ENCODE measurements around the gene CHRNA4. TPM values are rescaled to one million over a fixed set of nuclear protein-coding genes. Genes with fewer than 3 reads are reported as not detected.

CHRNA4 gene
- polyA plus RNA-seq, 1 of the 3 experiments (the other 2 are of a cell fraction) = not detected

DNA sequence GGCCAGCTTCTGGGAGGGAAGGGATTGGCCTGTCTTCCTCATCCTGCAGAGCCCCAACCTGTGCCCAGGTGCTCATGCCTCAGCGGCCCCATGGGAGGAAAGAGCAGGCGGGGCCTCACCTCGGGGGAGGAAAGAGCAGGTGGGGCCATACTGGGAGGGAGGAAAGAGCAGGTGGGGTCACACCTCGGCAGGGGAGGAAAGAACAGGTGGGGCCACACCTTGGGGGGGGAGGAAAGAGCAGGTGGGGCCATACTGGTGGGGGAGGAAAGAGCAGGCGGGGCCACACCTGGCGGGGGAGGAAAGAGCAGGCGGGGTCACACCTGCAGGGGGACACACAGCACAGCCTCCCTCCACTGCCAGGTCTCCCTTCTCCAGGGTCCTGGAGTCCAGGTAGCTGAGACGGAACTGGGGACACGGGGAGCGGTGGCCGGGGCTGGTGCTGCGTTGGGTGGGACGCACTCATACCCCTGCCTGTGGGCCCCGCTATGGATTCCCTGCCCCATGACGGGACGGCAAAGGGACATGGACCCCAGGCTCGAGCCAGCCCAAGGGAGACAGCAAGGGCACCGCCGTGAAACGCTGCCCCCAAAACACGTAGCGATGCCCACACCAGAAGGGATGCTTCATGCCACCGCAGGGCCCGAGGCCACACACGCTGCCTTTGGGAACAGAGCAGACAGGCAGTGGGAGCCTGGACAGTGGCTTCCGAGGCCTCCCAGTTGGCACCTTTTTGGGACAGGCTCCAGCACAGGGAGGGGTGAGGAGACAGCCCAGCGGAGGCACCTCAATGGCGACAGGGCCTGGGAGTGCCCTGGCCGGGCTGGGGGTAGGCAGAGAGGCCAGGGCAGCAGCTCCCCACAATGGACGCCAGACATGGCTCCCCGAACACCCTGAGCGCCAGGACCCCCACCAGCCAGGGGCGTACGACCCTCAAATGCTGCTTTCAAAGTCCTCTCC lies 43.3 kb upstream of the CHRNA4 start:
- H3K4me1 ChIP-seq (ENCODE audit: control insufficient read depth in 1 of 2, insufficient read depth in 2 of 2, low read depth in 1 of 2, low read length in 1 of 2) = peaks cover 0 to 38% of the 10 kb centered on the region in 2 experiments; a peak in 1 of 4 replicates
- H3K79me2 ChIP-seq (ENCODE audit: insufficient read depth) = no peaks in the 10 kb centered on the region
- H3F3A ChIP-seq (replicated peaks; ENCODE audit: insufficient read depth) = no peaks in the 10 kb centered on the region
- peaks cover 18% of the 10 kb centered on the region for H3K27me3 ChIP-seq (ENCODE audit: insufficient read depth)
- no peak overlapping the region for H3K4me2 ChIP-seq
- H3K36me3 ChIP-seq (replicated peaks in 1 of 2; ENCODE audit: control insufficient read depth in 1 of 2, insufficient read depth in 2 of 2, low read length in 1 of 2) = no peaks in the 10 kb centered on the region
- no peaks in the 10 kb centered on the region for H3K9me3 ChIP-seq
- no peaks in the 10 kb centered on the region for H3K9me2 ChIP-seq
- no peaks in the 10 kb centered on the region for H4K20me1 ChIP-seq (ENCODE audit: insufficient read depth)
- DNase-seq = no peak
- H3K27ac ChIP-seq (ENCODE audit: low read depth in 2 of 2, low read length in 1 of 2) = no peak overlapping the region
- no peak overlapping the region for H3K9ac ChIP-seq
- TF ChIP-seq GATA2 (CRISPR knock-in tag; IDR thresholded peaks at IDR 0.05) (no peak), FOSL2 (IDR thresholded peaks at IDR 0.05; ENCODE audit: borderline replicate concordance, low read depth) (no peak), JUND (IDR thresholded peaks at IDR 0.05) (no peak), YY1 (IDR thresholded peaks at IDR 0.05; ENCODE audit: low read depth) (no peak), GABPA (IDR thresholded peaks at IDR 0.05; ENCODE audit: low read depth) (no peak), TCF12 (IDR thresholded peaks at IDR 0.05) (no peak), NRF1 (IDR thresholded peaks at IDR 0.05; ENCODE audit: low read depth, low read length) (no peak), RAD21 (IDR thresholded peaks at IDR 0.05; ENCODE audit: low read length) (no peak), SMC3 (IDR thresholded peaks at IDR 0.05; ENCODE audit: low read depth, low read length) (no peak), MEF2A (IDR thresholded peaks at IDR 0.05; ENCODE audit: borderline replicate concordance, low read depth) (no peak), FOXJ3 (CRISPR knock-in tag; IDR thresholded peaks at IDR 0.05) (no peak)
- TF ChIP-seq, protein P1, sequence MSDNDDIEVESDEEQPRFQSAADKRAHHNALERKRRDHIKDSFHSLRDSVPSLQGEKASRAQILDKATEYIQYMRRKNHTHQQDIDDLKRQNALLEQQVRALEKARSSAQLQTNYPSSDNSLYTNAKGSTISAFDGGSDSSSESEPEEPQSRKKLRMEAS (IDR thresholded peaks at IDR 0.05; ENCODE audit: low read depth) = no peak
- TF ChIP-seq, protein P2, sequence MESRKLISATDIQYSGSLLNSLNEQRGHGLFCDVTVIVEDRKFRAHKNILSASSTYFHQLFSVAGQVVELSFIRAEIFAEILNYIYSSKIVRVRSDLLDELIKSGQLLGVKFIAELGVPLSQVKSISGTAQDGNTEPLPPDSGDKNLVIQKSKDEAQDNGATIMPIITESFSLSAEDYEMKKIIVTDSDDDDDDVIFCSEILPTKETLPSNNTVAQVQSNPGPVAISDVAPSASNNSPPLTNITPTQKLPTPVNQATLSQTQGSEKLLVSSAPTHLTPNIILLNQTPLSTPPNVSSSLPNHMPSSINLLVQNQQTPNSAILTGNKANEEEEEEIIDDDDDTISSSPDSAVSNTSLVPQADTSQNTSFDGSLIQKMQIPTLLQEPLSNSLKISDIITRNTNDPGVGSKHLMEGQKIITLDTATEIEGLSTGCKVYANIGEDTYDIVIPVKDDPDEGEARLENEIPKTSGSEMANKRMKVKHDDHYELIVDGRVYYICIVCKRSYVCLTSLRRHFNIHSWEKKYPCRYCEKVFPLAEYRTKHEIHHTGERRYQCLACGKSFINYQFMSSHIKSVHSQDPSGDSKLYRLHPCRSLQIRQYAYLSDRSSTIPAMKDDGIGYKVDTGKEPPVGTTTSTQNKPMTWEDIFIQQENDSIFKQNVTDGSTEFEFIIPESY (IDR thresholded peaks at IDR 0.05; ENCODE audit: borderline replicate concordance, low read depth) = no peak
- CTCF ChIA-PET = interaction anchor here (0.6 to 1.0 kb wide), 2 partner anchors 95 to 882 kb away, joined by 3 read pairs; no protein-coding TSS in a partner anchor
- no peak overlapping the region for H3K4me3 ChIP-seq (ENCODE audit: low read depth in 2 of 2, low read length in 1 of 2)
- no peak overlapping the region for H2AFZ ChIP-seq (ENCODE audit: low read depth)
- 59% methylated on average over 10 of the region's 34 CpGs for WGBS (ENCODE audit: low lambda C conversion rate)
- POLR2A ChIA-PET = no interaction called here

DNA sequence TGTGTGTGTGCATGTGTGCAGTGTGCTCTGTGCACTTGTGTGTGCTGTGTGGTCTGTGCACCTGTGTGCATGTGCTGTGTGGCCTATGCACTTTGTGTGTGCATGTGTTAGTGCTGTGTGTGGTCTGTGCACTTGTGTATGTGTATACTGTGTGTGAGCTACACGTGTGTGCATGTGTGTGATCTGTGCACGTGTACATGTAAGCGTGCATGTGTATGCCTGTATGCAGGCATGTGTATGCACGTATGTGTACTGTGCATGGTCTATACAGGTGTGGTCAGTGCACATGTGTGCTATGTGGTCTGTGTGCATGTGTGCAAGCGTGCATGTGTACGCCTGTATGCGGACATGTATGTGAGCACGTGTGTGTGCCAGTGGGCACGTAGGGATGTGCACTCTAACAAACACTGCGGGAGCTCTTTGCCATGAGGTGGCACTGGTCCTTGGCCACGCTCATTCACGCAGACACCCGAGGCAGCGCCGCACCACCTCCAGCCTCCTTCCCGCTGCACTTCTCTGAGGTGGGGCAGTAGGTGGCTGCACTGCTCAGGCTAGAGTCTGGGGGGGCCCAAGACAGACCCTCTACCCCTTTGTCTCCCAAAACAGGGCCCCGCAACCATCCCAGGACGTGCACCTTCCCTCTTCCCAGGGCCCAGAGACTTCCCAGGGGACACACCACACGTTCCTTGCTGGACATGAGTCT lies 42.4 kb upstream of the CHRNA4 start:
- H3K9me3 ChIP-seq = no peaks in the 10 kb centered on the region
- peaks cover 0 to 38% of the 10 kb centered on the region in 2 experiments; a peak in 1 of 4 replicates for H3K4me1 ChIP-seq (ENCODE audit: control insufficient read depth in 1 of 2, insufficient read depth in 2 of 2, low read depth in 1 of 2, low read length in 1 of 2)
- no peaks in the 10 kb centered on the region for H3K79me2 ChIP-seq (ENCODE audit: insufficient read depth)
- WGBS (ENCODE audit: low lambda C conversion rate) = 42% methylated on average over 13 of the region's 19 CpGs
- H3F3A ChIP-seq (replicated peaks; ENCODE audit: insufficient read depth) = no peaks in the 10 kb centered on the region
- no peaks in the 10 kb centered on the region for H4K20me1 ChIP-seq (ENCODE audit: insufficient read depth)
- ChIA-PET CTCF (interaction anchor here (1.7 to 4.6 kb wide), 3 partner anchors 80 to 111 kb away, joined by 3 to 27 read pairs (median 9); no protein-coding TSS in a partner anchor), POLR2A (no interaction called here)
- H3K36me3 ChIP-seq (replicated peaks in 1 of 2; ENCODE audit: control insufficient read depth in 1 of 2, insufficient read depth in 2 of 2, low read length in 1 of 2) = no peaks in the 10 kb centered on the region
- DNase-seq = no peak
- no peak overlapping the region for H2AFZ ChIP-seq (ENCODE audit: low read depth)
- peaks cover 26% of the 10 kb centered on the region for H3K27me3 ChIP-seq (ENCODE audit: insufficient read depth)
- H3K4me2 ChIP-seq = no peak overlapping the region
- H3K9ac ChIP-seq = no peak overlapping the region
- H3K9me2 ChIP-seq = no peaks in the 10 kb centered on the region
- no peak overlapping the region for H3K27ac ChIP-seq (ENCODE audit: low read depth in 2 of 2, low read length in 1 of 2)
- no peak overlapping the region for H3K4me3 ChIP-seq (ENCODE audit: low read depth in 2 of 2, low read length in 1 of 2)
- TF ChIP-seq TAF1 (IDR thresholded peaks at IDR 0.05; ENCODE audit: borderline replicate concordance, low read depth, low read length) = no peak
- TF ChIP-seq, protein P3, sequence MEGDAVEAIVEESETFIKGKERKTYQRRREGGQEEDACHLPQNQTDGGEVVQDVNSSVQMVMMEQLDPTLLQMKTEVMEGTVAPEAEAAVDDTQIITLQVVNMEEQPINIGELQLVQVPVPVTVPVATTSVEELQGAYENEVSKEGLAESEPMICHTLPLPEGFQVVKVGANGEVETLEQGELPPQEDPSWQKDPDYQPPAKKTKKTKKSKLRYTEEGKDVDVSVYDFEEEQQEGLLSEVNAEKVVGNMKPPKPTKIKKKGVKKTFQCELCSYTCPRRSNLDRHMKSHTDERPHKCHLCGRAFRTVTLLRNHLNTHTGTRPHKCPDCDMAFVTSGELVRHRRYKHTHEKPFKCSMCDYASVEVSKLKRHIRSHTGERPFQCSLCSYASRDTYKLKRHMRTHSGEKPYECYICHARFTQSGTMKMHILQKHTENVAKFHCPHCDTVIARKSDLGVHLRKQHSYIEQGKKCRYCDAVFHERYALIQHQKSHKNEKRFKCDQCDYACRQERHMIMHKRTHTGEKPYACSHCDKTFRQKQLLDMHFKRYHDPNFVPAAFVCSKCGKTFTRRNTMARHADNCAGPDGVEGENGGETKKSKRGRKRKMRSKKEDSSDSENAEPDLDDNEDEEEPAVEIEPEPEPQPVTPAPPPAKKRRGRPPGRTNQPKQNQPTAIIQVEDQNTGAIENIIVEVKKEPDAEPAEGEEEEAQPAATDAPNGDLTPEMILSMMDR (IDR thresholded peaks at IDR 0.05) = no peak
- no peak for TF ChIP-seq MXI1 (IDR thresholded peaks at IDR 0.05; ENCODE audit: low read depth, low read length)
- no peak for TF ChIP-seq EP300 (IDR thresholded peaks at IDR 0.05; ENCODE audit: borderline replicate concordance in 1 of 2, low read depth in 1 of 2, low read length in 1 of 2)
- TF ChIP-seq NRF1 (IDR thresholded peaks at IDR 0.05; ENCODE audit: low read depth, low read length) = no peak
- no peak for TF ChIP-seq RXRA (IDR thresholded peaks at IDR 0.05; ENCODE audit: borderline replicate concordance, low read depth)
- TF ChIP-seq, protein P2 (IDR thresholded peaks at IDR 0.05; ENCODE audit: borderline replicate concordance, low read depth) = no peak

Measured in SK-N-SH (cell line).